Kidney epithelial cell (primary cell): Measurements from ENCODE around the gene LONP2. TPM values are rescaled to one million over a fixed set of nuclear protein-coding genes. Genes with fewer than 3 reads are reported as not detected.
"Not testable (repeated sequence)": the region's sequence is repeated elsewhere in the genome, so short reads cannot be mapped to it uniquely, and the experiment has no call there.

Source experiments
- DNase-seq: peaks from one replicate; pipeline ENCODE4 v3.0.0-alpha.2; 2010; ENCODE audit warnings: low read depth
- H3K27me3 ChIP-seq: 2 replicates; pipeline ENCODE4 v1.6.0; 2011; ENCODE audit warnings: low read length; ENCODE audit not compliant: control insufficient read depth, insufficient read depth
- H3K36me3 ChIP-seq: 2 replicates; pipeline ENCODE4 v1.5.1; 2011; ENCODE audit warnings: low read length; ENCODE audit not compliant: control insufficient read depth, insufficient read depth
- H3K4me3 ChIP-seq: 2 replicates; pipeline ENCODE4 v1.5.1; 2011; ENCODE audit warnings: low read depth, mild to moderate bottlenecking, control low read depth, low read length
- total RNA-seq: library from RNA; depleted of rRNA; stranded (reverse); fragments of >200 nt; gene quantifications from 2 replicates; pipeline ENCODE4 v1.2.3, GENCODE V29; 2015
- TF ChIP-seq, protein P1 (sequence below): IDR thresholded peaks from 2 replicates; pipeline ENCODE4 v1.5.1; 2011; ENCODE audit warnings: mild to moderate bottlenecking, moderate library complexity, low read length, control low read depth, inconsistent platforms; ENCODE audit not compliant: insufficient read depth, poor library complexity, severe bottlenecking

The LONP2 gene
- total RNA-seq, 1 donor from 2014 or later, result 29.1 TPM

GRCh38 chr16:48299471-48299870 is 55.4 kb downstream of the LONP2 start:
- DNase-seq, result no peak
- TF ChIP-seq, protein P1, sequence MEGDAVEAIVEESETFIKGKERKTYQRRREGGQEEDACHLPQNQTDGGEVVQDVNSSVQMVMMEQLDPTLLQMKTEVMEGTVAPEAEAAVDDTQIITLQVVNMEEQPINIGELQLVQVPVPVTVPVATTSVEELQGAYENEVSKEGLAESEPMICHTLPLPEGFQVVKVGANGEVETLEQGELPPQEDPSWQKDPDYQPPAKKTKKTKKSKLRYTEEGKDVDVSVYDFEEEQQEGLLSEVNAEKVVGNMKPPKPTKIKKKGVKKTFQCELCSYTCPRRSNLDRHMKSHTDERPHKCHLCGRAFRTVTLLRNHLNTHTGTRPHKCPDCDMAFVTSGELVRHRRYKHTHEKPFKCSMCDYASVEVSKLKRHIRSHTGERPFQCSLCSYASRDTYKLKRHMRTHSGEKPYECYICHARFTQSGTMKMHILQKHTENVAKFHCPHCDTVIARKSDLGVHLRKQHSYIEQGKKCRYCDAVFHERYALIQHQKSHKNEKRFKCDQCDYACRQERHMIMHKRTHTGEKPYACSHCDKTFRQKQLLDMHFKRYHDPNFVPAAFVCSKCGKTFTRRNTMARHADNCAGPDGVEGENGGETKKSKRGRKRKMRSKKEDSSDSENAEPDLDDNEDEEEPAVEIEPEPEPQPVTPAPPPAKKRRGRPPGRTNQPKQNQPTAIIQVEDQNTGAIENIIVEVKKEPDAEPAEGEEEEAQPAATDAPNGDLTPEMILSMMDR, result no peak
- Histone ChIP-seq H3K27me3 (no peaks in the 10 kb centered on the region), H3K36me3 (no peaks in the 10 kb centered on the region), H3K4me3 (no peak overlapping the region)

- H3K36me3 ChIP-seq, result no peaks in the 10 kb centered on the region
- TF ChIP-seq, protein P1, result no peak
- H3K27me3 ChIP-seq, result no peaks in the 10 kb centered on the region
- no peak for DNase-seq
- H3K4me3 ChIP-seq, result no peak overlapping the region
Observed at GRCh38 chr16:48300391-48300856, 56.3 kb downstream of the LONP2 start.

DNA sequence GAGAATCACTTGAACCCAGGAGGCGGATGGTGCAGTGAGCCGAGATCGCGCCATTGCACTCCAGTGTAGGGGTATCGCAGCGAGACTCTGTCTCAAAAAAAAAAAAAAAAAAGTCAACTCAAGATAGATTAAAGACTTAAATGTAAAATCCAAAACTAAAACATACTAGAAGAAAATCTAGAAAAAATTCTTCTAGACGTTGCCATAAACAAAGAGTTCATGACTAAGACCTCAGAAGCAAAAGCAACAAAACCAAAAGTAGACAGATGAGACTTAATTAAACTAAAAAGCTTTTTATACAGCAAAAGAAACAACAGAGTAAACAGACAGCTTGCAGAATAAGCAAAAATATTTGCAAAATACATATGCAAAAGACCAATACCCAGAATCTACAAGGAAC is 64.4 kb downstream of the LONP2 start:
- H3K36me3 ChIP-seq, result no peaks in the 10 kb centered on the region
- H3K27me3 ChIP-seq, result no peaks in the 10 kb centered on the region
- no peak for DNase-seq
- TF ChIP-seq, protein P1, result no peak
- no peak overlapping the region for H3K4me3 ChIP-seq

DNA sequence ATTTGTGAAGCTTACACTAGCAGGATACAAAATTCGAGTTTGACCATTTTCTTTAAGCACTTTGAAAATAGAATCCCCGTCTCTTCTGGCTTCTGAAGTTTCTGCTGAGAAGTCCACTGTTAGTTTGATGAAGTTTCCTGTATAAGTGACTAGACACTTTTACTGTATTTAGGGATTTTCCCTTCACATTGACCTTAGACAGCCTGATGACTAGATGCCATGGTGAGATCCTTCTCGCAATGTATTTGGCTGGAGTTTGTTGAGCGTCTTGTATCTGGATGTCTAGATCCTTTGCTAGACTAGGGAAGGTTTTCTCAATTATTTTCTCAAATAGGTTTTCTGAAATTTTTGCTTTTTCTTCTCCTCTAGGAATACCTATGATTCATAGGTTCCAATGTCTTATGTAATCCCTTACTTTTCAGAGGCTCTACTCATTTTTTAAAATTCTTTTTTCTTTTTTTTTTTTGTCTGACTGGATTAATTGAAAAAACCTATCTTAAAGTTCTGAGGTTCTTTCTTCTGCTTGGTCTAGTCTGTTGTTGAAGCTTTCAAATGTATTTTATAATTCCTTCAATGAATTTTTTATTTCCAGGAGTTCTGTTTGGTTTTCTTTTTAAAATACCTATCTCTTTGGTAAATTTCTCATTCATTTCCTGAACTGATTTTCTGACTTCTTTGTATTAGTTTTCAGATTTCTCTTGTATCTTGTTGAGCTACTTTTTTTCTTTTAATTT is 67.0 kb downstream of the LONP2 start:
- H3K36me3 ChIP-seq, result no peaks in the 10 kb centered on the region
- no peak overlapping the region for H3K4me3 ChIP-seq
- no peak for DNase-seq

GRCh38 chr16:48313905-48314304 is 69.8 kb downstream of the LONP2 start:
- not testable (repeated sequence) for DNase-seq, H3K4me3 ChIP-seq, H3K36me3 ChIP-seq, H3K27me3 ChIP-seq

More for the DNA sequence above, 67.0 kb downstream of the LONP2 start:
- TF ChIP-seq, protein P1, result no peak
- H3K27me3 ChIP-seq, result no peaks in the 10 kb centered on the region

- TF ChIP-seq, protein P1, result no peak
- H3K27me3 ChIP-seq, result no peaks in the 10 kb centered on the region
- no peaks in the 10 kb centered on the region for H3K36me3 ChIP-seq
- H3K4me3 ChIP-seq, result no peak overlapping the region
- no peak for DNase-seq
Observed at GRCh38 chr16:48317026-48317425, 72.9 kb downstream of the LONP2 start.
